DMS53 treated with DMSO at 0.1 percent for 48 hours (cell line): ENCODE data around the gene MAST3.

Experiments used
- DNase-seq: peaks from one replicate; lab custom pipeline; 2025; ENCODE audit not compliant: unreplicated experiment; lab: John Stamatoyannopoulos, UW

MAST3 gene

DNA sequence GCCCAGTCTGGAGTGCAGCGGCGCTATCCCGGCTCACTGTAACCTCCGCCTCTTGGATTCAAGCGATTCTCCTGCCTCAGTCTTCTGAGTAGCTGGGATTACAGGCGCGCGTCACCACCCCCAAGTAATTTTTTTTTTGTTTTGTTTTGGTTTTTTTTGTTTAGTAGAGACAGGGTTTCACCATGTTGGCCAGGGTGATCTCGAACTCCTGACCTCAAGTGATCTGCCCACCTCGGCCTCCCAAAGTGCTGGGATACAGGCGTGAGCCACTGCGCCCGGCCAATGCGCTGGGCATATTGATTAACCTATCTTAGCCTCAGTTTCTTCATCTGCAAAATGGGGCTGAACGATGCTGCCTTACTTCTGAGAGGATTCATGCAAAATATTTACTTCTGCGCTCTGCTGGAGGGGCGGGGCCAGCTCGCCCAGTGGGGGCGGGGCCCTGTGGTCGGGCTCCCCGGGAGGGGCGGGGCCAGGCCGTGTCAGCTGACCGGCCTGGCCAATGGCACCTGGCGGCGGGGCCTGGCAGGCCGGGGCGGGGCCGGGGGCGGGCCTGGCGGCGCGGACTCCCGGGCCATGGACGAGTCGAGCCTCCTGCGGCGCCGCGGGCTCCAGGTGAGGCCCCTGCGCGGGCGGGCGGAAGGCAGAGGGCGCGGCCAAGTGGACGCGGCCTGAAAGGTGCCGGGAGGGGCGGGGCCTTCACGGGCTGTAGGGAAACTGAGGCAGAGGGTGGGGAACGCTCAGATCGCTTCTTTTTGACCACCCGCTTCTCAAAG lies at the start of gene MAST3:
Gene MAST3 (plus strand): TSS at position 562 of the 776 bp plus-strand sequence. CDS start 15 bp downstream, at position 577.
- DNase-seq = peak; percentile 58

DNA sequence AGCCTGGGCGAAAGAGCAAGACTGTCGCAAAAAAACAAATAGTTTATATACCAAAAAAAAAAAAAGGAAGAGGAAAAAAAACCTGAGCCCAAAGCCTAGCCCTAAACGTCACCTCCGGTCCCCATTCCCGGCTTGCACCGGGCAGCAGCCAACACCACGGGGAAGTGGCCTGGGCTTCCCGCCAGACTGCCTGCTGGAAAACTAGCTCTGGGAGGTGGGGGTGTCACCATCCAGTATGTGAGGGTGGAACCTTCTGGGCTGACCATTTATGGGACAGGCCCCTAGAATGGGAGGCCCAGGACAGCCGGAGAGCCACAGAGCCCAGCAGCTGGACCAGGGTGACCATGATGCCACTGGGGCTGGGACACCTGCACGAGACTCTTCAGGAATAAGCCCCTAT lies 48.2 kb upstream of the MAST3 start:
- no peak for DNase-seq

DNA sequence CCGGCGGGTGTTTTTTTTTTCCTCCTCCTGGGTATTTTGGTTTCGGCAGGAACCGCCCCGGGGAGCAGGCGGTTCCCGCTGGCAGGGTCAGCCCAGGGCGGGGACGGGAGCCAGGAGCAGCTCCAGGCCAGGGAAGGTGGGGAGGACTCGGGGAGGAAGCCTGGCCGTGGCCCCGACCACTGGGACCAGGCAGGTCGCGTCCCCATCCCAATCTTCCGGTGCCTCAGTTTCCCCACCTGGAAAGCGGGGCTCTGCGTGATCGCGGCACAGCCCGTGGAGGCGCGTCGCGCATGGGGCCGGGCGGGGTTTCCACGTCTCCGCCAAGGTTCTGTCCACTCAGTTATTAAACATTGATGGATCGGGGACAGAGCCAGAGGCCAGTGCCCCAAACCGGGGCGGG lies 45.7 kb upstream of the MAST3 start:
- DNase-seq = no peak

DNA sequence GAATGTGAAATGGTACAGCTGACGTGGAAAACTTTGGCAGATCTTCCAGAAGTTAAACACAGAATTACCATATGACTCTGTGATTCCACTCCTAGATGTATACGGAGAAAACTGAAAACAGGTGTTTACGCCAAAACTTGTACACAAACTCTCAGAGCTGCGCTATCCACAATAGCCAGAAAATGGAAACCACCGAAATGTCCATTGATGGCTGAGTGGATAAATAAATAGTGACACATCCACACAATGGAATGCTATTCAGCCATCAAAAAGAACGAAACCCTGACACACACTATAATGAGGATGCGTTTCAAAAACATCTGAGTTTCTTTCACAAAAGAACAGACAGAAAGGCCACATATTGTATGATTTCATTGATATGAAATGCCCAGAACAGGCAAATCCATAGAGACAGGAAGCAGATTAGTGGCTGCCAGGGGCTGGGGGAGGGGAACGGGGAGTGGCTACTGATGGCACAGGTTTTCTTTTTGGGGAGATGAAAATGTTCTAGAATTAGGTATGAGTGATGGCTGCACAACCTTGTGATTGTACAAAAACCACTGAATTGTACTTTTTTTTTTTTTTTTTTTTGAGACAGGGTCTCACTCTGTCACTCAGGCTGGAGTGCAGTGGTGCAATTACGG lies 43.9 kb upstream of the MAST3 start:
- DNase-seq = no peak

DNA sequence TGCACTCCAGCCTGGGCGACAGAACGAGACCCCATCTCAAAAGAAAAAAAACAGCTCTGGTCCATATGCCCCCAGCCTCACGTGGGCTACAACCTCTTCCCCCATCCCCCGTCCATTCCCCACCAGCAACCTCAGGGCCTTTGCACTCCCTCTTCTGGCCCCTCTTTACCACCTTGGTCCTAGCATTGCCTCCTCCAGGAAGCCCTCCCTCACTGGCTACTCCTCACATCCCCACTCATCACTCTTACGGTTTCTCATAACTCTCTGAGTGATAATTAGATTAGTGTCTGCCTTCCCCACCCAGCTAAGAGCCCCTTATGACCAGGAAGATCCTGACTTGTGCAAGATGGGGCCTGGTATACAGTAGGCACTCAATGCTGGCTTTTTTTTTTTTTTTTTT lies 41.6 kb upstream of the MAST3 start:
- no peak for DNase-seq

DNA sequence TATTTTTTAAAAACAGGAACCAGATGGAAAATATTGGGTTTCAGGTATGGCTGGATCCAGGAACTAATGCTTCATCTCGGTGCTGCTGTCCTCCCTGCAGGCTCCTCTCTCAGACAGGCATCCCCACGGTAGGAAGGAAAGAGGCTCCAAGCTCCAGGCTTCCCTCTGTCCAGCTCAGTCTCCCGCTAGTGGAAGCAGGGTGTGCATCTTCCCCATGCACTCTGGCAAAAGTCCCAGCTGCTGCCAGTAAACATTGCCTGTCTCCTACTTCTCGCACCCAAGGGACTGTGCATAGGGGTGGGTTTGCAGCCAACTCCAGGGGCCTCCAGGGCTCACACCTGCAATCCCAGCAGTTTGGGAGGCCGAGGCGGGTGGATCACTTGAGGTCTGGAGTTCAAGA lies 40.0 kb upstream of the MAST3 start:
- no peak for DNase-seq

DNA sequence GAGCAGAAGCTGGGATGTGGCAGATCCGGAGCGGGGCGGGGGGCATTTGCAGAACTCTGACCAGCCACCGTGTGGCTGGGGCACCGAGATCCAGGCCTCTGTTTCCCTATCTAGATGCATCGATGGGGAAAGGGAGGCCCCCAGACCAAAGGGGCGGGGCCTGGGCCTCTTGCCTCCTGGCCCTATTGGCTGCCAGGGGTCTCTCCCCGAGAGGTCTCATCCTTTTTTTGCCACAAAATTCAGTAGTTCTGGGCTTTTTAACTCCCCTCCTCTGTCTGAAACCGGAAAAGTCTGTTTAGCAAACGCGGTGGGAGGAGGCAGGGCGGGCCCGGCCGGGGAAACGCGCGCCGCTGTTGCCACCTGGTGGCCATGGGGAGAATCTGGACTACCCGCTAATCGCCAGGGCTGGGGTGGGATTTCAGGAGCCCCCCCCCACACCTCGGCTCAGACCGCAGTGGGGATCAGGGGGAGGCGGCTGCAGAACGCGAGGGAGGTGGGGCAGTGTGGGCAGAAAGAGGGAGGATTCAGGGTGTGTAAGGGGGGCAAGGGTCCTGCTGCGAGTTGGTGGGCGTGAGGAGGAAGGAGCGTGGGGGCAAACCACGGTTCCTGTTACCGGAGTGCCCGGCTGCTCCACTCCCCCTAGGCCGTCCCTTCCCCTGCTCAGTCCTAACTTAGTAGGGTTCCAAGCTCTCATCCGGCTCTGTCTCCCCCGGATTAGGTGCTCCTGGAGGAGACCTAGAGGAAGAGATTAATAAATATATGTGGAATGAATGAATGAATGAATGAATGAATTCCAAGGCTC lies 39.2 kb upstream of the MAST3 start:
- peak; percentile 55 for DNase-seq

DNA sequence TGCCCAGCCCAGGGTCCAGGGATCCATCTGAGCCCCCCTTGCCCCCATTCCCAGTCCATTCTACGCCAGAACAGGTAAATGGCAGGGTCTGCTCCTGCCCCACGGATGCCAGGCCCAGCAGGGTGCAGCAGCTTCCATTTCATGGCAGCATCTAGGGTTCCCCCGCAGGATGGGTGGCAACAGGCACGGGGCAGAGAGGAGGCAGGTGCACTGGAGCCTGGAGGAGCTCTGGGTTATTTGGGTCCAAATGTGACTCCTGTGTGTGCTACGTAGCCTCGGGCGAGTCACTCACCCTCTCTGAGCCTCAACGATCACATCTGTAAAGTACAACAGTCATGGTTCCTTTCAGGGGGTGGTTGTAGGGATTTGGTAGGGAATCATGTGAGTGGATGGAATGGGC lies 38.3 kb upstream of the MAST3 start:
- DNase-seq = no peak

DNA sequence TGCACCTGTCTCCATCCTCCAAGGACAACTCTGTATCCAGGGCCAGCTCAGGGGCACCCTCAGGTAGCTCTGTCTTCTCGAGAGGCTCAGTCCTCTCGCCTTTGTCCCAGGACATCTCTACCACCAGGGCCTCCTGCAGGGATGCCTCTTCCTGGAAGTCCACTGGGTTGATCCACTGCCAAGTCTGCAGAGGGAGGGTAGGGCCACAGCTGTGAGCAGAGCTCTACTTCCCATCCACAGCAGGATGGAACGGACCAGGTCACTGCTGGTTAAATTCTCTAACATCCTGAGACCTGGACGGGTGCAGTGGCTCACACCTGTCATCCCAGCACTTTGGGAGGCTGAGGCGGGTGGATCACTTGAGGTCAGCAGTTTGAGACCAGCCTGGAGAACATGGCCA lies 37.7 kb upstream of the MAST3 start:
- no peak for DNase-seq

DNA sequence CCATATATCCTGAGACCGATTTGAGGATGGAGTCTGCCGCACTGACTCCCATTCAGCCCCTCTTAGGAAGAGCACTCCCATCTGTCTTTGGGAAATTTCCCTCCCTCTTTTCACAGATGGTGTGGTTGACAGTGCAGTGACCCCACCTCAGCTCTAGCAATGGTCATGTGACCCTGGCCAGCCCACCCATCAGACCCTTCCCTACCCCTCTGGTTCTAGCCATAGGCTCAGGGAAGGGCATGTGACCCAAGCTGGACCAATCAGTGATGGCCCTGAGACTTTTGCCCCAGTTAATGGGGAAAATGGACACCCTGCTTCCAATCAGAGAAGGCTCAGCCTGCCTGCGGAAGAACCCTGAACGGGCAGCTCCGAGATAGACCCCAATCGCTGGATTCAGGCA lies 37.1 kb upstream of the MAST3 start:
- no peak for DNase-seq

DNA sequence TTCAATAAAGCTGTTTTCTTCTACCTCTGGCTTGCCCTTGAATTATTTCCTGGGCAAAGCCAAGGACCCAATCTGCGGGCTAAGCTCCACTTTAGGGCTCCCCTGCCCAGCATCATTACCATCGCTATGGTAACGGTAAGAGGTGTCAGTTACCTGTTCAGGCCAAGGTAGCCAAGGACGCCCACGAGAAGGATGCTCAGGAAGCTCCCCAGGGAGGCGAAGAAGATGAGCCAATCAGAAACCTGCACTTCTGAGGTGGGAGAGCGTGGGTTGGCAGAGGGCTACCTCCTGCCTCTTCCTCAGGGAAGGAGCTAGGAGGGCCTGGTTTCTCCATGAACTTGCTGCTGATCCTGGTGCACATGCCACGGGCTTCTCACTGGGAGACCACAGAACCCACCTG lies 35.5 kb upstream of the MAST3 start:
- DNase-seq = no peak

DNA sequence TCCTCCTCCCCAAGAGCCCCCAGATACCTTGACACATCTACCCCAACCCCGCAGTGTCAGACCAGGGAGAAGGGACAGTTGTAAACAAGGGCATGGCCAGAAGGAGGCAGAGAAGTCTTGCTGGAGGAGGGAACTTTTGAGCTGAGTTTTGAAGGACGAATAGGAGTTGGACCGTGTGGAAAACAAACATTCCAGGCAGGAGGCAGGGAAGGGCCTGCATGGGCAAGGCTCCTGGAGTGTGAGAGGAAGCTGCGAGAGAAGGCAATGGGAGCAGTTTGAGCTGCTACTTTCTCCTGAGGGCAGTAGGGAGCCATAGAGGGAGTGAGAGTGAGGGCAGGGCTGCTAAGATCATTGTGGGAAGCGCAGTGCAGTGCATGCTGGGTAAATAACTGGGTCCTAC lies 34.1 kb upstream of the MAST3 start:
- DNase-seq = no peak

DNA sequence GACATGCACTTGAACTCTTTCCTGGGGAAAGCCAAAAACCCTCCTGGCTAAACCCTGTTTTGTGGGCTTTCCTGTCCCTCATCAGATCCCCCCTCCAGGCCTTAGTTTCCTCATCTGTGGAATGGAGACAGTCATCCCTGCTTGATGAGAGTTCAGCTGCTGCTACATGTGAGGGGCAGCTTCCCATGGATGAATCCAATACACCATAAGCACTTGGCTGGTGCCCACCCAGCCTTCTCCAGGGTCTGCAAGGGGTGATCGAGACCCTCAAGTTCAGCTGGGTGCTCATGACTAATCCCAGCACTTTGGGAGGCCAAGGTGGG lies 32.4 kb upstream of the MAST3 start:
- no peak for DNase-seq

DNA sequence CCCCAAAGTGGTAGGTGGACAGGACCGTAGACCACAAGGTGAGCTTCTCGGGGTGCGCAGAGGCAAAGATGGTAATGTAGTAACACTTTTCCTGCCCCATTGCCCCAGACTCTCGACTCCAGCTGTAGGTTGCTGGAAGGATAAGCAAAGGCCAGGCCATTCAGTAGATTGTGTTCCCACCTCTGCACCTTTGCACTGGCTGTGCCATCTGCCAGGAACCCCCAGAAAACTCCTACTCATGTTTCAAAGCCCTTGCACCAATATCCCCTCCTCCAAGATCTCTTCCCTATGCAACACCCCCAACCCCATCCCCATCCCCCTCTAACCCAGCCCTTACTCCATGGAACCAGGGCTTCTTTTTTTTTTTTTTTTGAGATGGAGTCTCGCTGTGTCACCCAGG lies 29.2 kb upstream of the MAST3 start:
- no peak for DNase-seq

DNA sequence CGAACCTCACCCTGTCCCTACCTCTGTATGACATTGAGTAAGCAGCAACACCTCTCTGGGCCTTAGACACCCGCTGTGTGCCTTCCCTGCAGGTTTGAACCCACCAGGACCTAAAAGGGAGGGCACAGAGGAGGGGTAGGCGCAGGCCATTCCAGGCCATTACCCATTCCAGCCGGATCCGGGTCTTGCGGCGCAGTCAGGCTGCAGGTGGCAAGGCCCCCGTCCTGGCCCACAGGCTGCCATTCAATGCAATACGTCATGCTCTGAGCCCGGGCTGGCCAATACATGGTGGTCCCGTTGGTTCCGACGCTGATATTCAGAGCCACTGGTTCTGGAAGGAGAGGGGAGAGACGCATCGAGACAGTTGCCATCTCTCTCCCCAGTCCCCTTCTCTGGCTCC lies 28.2 kb upstream of the MAST3 start:
- no peak for DNase-seq

DNA sequence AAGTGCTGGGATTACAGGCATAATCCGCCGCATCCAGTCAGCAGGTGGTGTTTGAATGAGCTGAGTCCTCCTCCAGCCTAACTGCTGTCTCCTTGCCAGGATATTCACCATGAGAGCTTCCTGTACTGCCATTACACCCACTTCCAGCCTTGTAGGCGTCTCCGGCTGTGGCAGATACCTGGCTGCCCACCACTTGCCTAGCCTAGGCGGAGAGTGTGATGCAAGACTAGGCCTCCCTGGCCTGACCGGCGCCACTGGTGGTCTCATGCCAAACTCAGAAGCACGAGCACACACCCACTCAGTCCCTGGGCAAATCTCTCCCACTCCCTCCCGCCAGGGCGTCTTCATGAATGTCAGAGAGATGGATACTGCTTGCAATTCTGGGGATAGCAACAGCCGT lies 27.4 kb upstream of the MAST3 start:
- DNase-seq = no peak

DNA sequence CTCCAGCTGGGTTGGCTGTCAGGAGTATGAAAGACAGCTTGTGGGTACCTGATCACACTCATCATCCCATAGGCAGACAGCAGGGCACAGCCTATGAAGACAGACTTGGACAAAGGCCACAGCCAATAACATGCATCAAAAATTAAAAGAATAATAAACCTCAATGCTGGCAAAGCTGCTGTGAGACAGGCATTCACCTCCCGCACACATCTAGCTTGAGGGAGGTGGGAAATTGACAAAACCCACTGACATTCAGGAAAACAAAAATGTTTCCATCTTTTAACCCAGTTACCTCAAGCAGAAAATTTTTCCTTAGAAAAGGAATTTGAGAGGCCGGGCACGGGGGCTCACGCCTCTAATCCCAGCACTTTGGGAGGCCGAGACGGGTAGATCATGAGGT lies 25.2 kb upstream of the MAST3 start:
- DNase-seq = no peak

DNA sequence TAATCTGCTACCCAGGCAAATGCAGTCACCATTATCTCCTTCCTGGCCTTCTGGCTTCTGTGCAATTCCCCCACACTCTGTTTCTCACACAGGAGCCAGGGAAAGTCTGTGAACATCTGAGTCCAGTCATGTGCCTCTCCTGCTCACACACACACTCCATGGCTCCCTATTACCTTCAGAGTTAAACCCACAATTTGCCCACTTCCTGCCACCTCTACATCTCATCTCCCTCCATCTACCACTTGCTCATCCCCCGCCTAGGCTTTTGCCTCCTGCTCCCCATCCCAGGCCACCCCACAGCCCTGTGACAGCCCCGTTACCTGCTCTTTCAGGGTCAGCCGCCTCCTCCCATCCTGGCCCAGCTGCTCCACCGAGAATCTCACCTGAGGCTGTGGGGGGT lies 24.4 kb upstream of the MAST3 start:
- DNase-seq = no peak

DNA sequence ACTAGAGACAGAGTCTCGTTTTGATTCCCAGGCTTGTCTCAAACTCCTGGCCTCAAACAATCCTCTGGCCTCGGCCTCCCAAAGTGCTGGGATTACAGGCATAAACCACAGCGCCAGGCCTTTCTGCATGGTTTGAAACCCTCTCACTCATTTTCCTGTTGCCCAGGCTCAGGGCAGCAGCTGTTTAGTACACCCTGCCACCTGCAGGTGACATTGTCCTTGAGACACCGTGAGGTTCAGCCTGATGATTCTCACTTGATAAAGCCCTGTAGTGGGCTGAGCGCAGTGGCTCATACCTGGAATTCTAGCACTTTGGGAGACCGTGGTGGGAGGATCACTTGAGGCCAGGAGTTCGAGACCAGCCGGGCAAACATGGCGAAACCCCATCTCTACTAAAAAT lies 23.4 kb upstream of the MAST3 start:
- DNase-seq = no peak

DNA sequence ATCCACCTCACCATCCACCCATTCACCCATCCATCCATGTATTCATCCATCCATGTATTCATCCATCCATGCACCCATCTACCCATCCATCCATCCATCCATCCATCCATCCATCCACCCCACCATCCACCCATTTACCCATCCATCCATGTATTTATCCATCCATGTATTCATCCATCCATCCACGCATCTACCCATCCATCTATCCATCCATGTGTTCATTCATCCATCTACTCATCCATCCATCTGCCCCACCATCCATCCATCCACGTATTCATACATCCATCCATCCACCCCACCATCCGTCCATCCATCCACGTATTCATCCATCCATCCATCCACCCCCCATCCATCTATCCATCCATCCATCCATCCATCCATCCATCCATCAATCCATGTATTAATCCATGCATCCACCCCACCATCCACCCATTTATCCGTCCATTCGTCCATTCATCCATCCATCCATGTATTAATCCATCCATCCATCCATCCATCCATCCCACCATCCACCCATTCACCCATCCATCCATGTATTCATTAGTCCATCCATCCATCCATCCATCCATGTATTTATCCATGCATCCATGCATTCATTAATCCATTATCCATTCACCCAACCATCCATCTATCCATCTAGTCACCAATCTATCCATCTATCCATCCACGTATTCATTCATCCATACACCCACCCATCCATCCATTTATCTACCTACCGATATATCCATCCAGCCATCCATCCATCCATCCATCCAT lies 13.5 kb upstream of the MAST3 start:
- no peak for DNase-seq

DNA sequence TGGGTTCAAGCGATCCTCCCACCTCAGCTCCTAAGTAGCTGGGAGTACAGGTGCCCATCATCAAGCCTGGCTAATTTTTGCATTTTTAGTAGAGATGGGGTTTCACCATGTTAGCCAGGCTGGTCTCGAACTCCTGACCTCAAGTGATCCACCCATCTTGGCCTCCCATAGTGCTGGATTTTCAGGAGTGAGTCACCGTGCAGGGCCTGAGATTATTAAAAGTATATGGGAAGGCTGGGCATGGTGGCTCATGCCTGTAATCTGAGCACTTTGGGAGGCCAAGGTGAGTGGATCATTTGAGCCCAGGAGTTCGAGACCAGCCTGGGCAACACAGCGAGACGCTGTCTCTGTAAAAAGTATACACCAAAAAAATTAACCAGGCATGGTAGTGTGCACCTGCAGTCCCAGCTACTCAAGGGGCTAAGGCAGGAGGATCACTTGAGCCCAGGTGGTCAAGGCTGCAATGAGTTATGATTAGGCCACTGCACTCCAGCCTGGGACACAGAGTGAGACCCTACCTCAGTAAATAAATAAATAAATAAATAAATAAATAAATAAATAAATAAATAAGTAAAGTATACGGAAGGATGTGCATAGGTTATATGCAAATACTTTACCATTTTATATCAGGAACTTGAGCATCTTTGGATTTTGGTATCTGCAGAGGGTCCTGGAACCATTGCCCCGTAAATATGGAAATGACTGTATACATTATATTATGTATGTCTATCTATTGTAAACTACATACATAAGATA lies 11.7 kb upstream of the MAST3 start:
- DNase-seq = no peak
